ENCODE data around the gene DDX41. TPM values are rescaled to one million over a fixed set of nuclear protein-coding genes. Genes with fewer than 3 reads are reported as not detected.
A peak's percentile ranks its signal among the peaks of the same experiment; 100 is the strongest.

The DDX41 gene
- total and polyA plus RNA-seq, 2 experiments from 2014 or later = 67.9 to 117 TPM

GRCh38 chr5:177495243-177496060 is 21.3 kb downstream of the DDX41 start:
- peaks cover 23% of the 10 kb centered on the region for H3K4me1 ChIP-seq (ENCODE audit: insufficient read depth)
- no peaks in the 10 kb centered on the region for H4K20me1 ChIP-seq (ENCODE audit: insufficient read depth)
- peaks cover 43% of the 10 kb centered on the region for H3K79me2 ChIP-seq (ENCODE audit: insufficient read depth)

GRCh38 chr5:177494346-177495195 is 22.2 kb downstream of the DDX41 start:
- peak; percentile 94 for DNase-seq
- Histone ChIP-seq H3K9me2 (ENCODE audit: insufficient read depth) (no peaks in the 10 kb centered on the region), H2AFZ (no peak overlapping the region), H3K4me3 (peak overlapping the region; percentile 86), H3K4me1 (ENCODE audit: insufficient read depth) (peaks cover 23% of the 10 kb centered on the region), H3K27ac (peak overlapping the region; percentile 83), H3F3A (ENCODE audit: insufficient read depth) (peaks cover 13% of the 10 kb centered on the region), H3K4me2 (ENCODE audit: unreplicated experiment) (peak overlapping the region; percentile 96), H3K27me3 (replicated peaks; ENCODE audit: insufficient read depth) (no peaks in the 10 kb centered on the region), H3K9me3 (ENCODE audit: low read depth) (no peaks in the 10 kb centered on the region), H4K20me1 (ENCODE audit: insufficient read depth) (no peaks in the 10 kb centered on the region), H3K9ac (peak overlapping the region; percentile 87), H3K79me2 (ENCODE audit: insufficient read depth) (peaks cover 51% of the 10 kb centered on the region), H3K36me3 (ENCODE audit: low read depth) (peaks cover 16% of the 10 kb centered on the region; the same call in 1 of the 2 replicates)
- WGBS, 2 experiments (ENCODE audit: low coverage in 1 of 2, low lambda C conversion rate in 2 of 2, missing lambda C conversion rate in 2 of 2) = 5 to 11% methylated on average over 4 to 11 of the region's 11 CpGs
- in situ Hi-C loops (cut with MboI) = no loop called here
- TF ChIP-seq EZH2 (IDR thresholded peaks at IDR 0.05; ENCODE audit: insufficient read depth, poor library complexity, severe bottlenecking) (no peak), EZH2phosphoT487 (IDR thresholded peaks at IDR 0.05; ENCODE audit: insufficient read depth, low read depth) (no peak)

More at GRCh38 chr5:177495243-177496060, 21.3 kb downstream of the DDX41 start:
- no peaks in the 10 kb centered on the region for H3K9me2 ChIP-seq (ENCODE audit: insufficient read depth)
- peak; percentile 85 for DNase-seq
- WGBS, 2 experiments (ENCODE audit: low coverage in 1 of 2, low lambda C conversion rate in 2 of 2, missing lambda C conversion rate in 2 of 2) = 33 to 36% methylated on average over 12 to 14 of the region's 14 CpGs
- peak overlapping the region; percentile 83 for H3K27ac ChIP-seq
- in situ Hi-C loops (cut with MboI) = no loop called here
- no peaks in the 10 kb centered on the region for H3K27me3 ChIP-seq (replicated peaks; ENCODE audit: insufficient read depth)
- peak overlapping the region; percentile 96 for H3K4me2 ChIP-seq (ENCODE audit: unreplicated experiment)
- H3K36me3 ChIP-seq (ENCODE audit: low read depth) = peaks cover 14% of the 10 kb centered on the region; the same call in 1 of the 2 replicates
- H3K4me3 ChIP-seq = peak overlapping the region; percentile 86
- H2AFZ ChIP-seq = no peak overlapping the region
- no peaks in the 10 kb centered on the region for H3K9me3 ChIP-seq (ENCODE audit: low read depth)
- H3F3A ChIP-seq (ENCODE audit: insufficient read depth) = peaks cover 22% of the 10 kb centered on the region
- TF ChIP-seq EZH2 (IDR thresholded peaks at IDR 0.05; ENCODE audit: insufficient read depth, poor library complexity, severe bottlenecking) (no peak), EZH2phosphoT487 (IDR thresholded peaks at IDR 0.05; ENCODE audit: insufficient read depth, low read depth) (no peak)
- H3K9ac ChIP-seq = peak overlapping the region; percentile 87

- no peaks in the 10 kb centered on the region for H4K20me1 ChIP-seq (ENCODE audit: insufficient read depth)
- DNase-seq = no peak
- peak overlapping the region; percentile 53 for H3K4me3 ChIP-seq
- no peak overlapping the region for H2AFZ ChIP-seq
- H3K9ac ChIP-seq = peak overlapping the region; percentile 64
- no peaks in the 10 kb centered on the region for H3K27me3 ChIP-seq (replicated peaks; ENCODE audit: insufficient read depth)
- H3K4me2 ChIP-seq (ENCODE audit: unreplicated experiment) = peak overlapping the region; percentile 62
- H3K9me3 ChIP-seq (ENCODE audit: low read depth) = no peaks in the 10 kb centered on the region
- no peaks in the 10 kb centered on the region for H3K9me2 ChIP-seq (ENCODE audit: insufficient read depth)
- H3K4me1 ChIP-seq (ENCODE audit: insufficient read depth) = peaks cover 23% of the 10 kb centered on the region
- H3K27ac ChIP-seq = peak overlapping the region; percentile 83
- peaks cover 23% of the 10 kb centered on the region; the same call in 1 of the 2 replicates for H3K36me3 ChIP-seq (ENCODE audit: low read depth)
- peaks cover 13% of the 10 kb centered on the region for H3F3A ChIP-seq (ENCODE audit: insufficient read depth)
- 87 to 93% methylated on average over 5 of the region's 5 CpGs for WGBS, 2 experiments (ENCODE audit: low coverage in 1 of 2, low lambda C conversion rate in 2 of 2, missing lambda C conversion rate in 2 of 2)
- TF ChIP-seq EZH2 (IDR thresholded peaks at IDR 0.05; ENCODE audit: insufficient read depth, poor library complexity, severe bottlenecking) (no peak), EZH2phosphoT487 (IDR thresholded peaks at IDR 0.05; ENCODE audit: insufficient read depth, low read depth) (no peak)
- peaks cover 58% of the 10 kb centered on the region for H3K79me2 ChIP-seq (ENCODE audit: insufficient read depth)
- in situ Hi-C loops (cut with MboI) = no loop called here
These were observed 22.9 kb downstream of the DDX41 start for GRCh38 chr5:177493795-177494345.

GRCh38 chr5:177492841-177493240 is 23.9 kb downstream of the DDX41 start:
- peaks cover 31% of the 10 kb centered on the region; the same call in 1 of the 2 replicates for H3K36me3 ChIP-seq (ENCODE audit: low read depth)
- H2AFZ ChIP-seq = no peak overlapping the region
- H3K4me3 ChIP-seq = no peak overlapping the region
- no peaks in the 10 kb centered on the region for H3K27me3 ChIP-seq (replicated peaks; ENCODE audit: insufficient read depth)
- peak overlapping the region; percentile 83 for H3K27ac ChIP-seq
- peaks cover 23% of the 10 kb centered on the region for H3K4me1 ChIP-seq (ENCODE audit: insufficient read depth)
- 88 to 91% methylated on average over 7 of the region's 7 CpGs for WGBS, 2 experiments (ENCODE audit: low coverage in 1 of 2, low lambda C conversion rate in 2 of 2, missing lambda C conversion rate in 2 of 2)
- no peaks in the 10 kb centered on the region for H3K9me2 ChIP-seq (ENCODE audit: insufficient read depth)
- no peak for DNase-seq
- TF ChIP-seq EZH2phosphoT487 (IDR thresholded peaks at IDR 0.05; ENCODE audit: insufficient read depth, low read depth) (no peak), EZH2 (IDR thresholded peaks at IDR 0.05; ENCODE audit: insufficient read depth, poor library complexity, severe bottlenecking) (no peak)
- peaks cover 68% of the 10 kb centered on the region for H3K79me2 ChIP-seq (ENCODE audit: insufficient read depth)
- in situ Hi-C loops (cut with MboI) = no loop called here
- H3K9ac ChIP-seq = peak overlapping the region; percentile 64; the same call in 1 of the 2 replicates
- no peak overlapping the region for H3K4me2 ChIP-seq (ENCODE audit: unreplicated experiment)
- H3F3A ChIP-seq (ENCODE audit: insufficient read depth) = peaks cover 20% of the 10 kb centered on the region
- H3K9me3 ChIP-seq (ENCODE audit: low read depth) = no peaks in the 10 kb centered on the region
- H4K20me1 ChIP-seq (ENCODE audit: insufficient read depth) = no peaks in the 10 kb centered on the region

Data from GM23248 (cell line).